ENCODE results near the gene CCDC73.
"Not testable (repeated sequence)": the region's sequence is repeated elsewhere in the genome, so short reads cannot be mapped to it uniquely, and the experiment has no call there.

CCDC73 gene

DNA sequence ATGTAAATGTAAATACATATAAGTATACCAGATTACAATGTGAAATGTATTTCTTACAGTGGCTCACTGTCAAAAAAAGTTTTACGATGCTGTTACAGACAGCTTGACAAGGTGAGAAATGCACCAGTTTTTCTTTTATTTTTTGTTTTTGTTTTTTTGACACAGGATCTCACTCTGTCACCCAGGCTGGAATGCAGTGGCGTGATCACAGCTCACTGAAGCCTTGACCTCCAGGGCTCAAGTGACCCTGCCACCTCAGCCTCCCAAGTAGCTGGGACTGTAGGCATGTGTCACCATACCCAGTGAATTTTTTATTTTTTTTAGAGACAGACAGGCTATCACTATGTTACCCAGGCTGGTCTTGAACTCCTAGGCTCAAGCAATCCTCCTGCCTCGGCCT lies 9.2 kb downstream of the CCDC73 start:
- Histone ChIP-seq H3K4me3 (no peak overlapping the region), H3K36me3 (replicated peaks) (no peaks in the 10 kb centered on the region), H3K27me3 (ENCODE audit: low read depth) (peaks cover 9% of the 10 kb centered on the region; the same call in 1 of the 2 replicates), H3K4me1 (no peaks in the 10 kb centered on the region), H3K9me3 (no peaks in the 10 kb centered on the region)
- in situ Hi-C loops (cut with MboI; ENCODE audit: low sequenced_read_pairs), result no loop called here
- no peak for DNase-seq (ENCODE audit: low spot score in 2 of 2)

DNA sequence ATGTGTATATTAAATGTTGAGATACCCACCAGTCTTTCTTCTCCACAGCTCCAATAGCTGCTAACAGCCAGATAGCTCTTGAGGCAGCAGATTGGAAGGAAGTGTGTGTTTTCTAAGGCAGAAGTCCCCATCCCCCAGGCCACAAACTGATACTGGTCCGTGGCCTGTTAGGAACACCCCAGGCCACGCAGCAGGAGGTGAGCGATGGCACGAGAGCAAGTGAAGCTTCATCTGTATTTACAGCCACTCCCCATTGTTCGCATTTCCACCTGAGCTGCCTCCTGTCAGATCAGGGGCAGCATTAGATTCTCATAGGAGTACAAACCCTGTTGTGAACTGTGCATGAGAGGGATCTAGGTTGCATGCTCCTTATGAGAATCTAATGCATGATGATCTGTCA lies 12.7 kb downstream of the CCDC73 start:
- no peaks in the 10 kb centered on the region for H3K27me3 ChIP-seq (ENCODE audit: low read depth)
- H3K36me3 ChIP-seq (replicated peaks), result no peaks in the 10 kb centered on the region
- H3K9me3 ChIP-seq, result no peaks in the 10 kb centered on the region
- no peaks in the 10 kb centered on the region for H3K4me1 ChIP-seq
- H3K4me3 ChIP-seq, result no peak overlapping the region
- no peak for DNase-seq (ENCODE audit: low spot score in 2 of 2)
- in situ Hi-C loops (cut with MboI; ENCODE audit: low sequenced_read_pairs), result no loop called here

DNA sequence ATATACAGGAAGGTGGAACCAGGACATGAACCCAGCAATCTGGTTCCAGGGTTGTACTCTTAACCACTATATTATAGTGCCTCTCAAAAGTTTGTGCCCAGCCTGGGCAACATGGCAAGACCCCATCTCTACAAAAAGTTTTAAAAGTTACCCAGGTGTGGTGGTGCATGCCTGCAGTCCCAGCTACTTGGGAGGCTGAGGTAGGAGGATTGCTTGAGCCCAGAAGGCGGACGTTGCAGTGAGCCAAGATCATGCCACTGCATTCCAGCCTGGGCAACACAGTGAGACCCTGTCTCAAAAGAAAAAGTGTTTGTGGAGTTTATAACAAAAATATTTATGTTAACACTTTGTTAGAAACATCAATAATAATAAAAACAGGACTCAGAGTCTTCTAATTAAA lies 13.6 kb downstream of the CCDC73 start:
- H3K36me3 ChIP-seq (replicated peaks); H3K27me3 ChIP-seq (ENCODE audit: low read depth); in situ Hi-C loops (cut with MboI; ENCODE audit: low sequenced_read_pairs); H3K9me3 ChIP-seq; H3K4me3 ChIP-seq; DNase-seq (ENCODE audit: low spot score in 2 of 2); H3K4me1 ChIP-seq: not testable (repeated sequence)

DNA sequence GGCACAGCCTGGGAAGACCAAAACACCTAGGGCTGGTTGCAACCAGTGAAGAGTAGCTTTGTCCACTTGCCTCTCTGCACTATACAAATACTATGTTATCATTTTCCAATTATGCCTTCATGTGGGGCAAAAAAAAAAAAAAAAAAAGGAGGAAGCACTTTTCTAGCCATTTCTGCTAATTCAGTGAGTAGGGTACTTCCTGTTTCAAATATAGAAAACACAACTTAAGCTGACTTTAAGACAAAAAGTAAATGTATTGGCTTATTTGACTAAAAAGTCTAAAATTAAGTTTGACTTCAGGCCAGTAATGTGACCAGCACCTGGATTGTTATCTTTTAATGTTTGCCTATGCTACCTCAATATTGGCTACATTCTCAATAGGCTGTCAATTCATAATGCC lies 15.3 kb downstream of the CCDC73 start:
- Histone ChIP-seq H3K9me3 (no peaks in the 10 kb centered on the region), H3K27me3 (ENCODE audit: low read depth) (no peaks in the 10 kb centered on the region), H3K4me1 (no peaks in the 10 kb centered on the region), H3K36me3 (replicated peaks) (no peaks in the 10 kb centered on the region), H3K4me3 (no peak overlapping the region)
- no peak for DNase-seq (ENCODE audit: low spot score in 2 of 2)
- in situ Hi-C loops (cut with MboI; ENCODE audit: low sequenced_read_pairs), result no loop called here

DNA sequence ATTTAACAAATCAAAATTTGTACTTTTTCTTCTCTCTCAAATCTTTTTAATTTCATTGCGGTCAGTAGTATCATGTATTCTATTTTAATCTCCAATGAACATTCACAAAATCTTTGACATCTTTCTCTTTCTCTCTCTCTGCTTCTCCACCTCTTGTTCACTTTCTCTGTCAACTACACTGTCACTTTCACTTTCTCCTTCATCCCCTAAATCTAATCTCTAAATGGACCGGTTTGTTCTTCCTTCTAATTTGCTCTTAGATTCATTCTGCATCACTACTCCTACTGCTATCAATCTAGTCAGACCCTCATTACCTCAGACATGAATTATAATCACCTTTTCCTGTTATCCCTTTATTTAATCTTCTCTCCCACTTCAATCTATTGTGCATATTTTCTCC lies 18.6 kb downstream of the CCDC73 start:
- Histone ChIP-seq H3K27me3 (ENCODE audit: low read depth) (no peaks in the 10 kb centered on the region), H3K4me3 (no peak overlapping the region), H3K36me3 (replicated peaks) (no peaks in the 10 kb centered on the region), H3K4me1 (no peaks in the 10 kb centered on the region), H3K9me3 (no peaks in the 10 kb centered on the region)
- no peak for DNase-seq (ENCODE audit: low spot score in 2 of 2)
- in situ Hi-C loops (cut with MboI; ENCODE audit: low sequenced_read_pairs), result no loop called here

DNA sequence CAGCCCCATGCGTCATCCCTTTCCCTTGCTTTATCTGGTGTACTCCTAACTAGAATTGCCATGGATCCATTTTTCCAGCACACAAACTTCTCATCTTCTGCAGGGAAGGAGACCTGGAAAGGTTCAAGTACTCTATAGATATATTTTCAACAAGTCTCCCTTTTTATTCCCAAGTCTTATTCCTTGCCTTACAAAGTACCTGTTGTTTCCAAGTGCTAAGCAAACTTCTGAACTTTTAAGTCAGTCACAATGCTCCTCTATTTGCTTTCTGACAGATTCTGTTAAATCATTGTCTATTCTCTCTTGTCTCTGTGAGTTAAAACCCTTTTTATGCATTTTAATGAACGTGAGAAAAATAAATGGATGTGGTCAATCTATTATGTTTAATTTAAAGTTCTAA lies 20.4 kb downstream of the CCDC73 start:
- DNase-seq (ENCODE audit: low spot score in 2 of 2), result no peak
- Histone ChIP-seq H3K9me3 (no peaks in the 10 kb centered on the region), H3K4me1 (no peaks in the 10 kb centered on the region), H3K27me3 (ENCODE audit: low read depth) (no peaks in the 10 kb centered on the region), H3K4me3 (no peak overlapping the region), H3K36me3 (replicated peaks) (no peaks in the 10 kb centered on the region)
- in situ Hi-C loops (cut with MboI; ENCODE audit: low sequenced_read_pairs), result no loop called here

DNA sequence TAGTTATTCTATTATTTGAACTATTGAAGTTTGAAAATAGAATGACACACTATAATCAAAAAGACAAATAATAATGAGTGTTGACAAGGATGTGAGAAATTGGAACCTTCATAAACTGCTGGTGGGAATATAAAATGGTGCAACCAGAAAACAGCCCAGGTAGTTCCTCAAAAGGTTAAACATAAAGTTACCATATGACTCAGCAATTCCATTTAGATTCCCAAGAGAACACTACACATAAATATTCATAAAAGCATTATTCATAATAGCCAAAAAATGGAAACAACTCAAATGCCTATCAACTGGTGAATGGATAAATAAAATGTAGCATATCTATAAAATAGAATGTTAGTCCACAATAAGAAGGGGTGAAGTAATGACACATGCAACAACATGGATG lies 21.7 kb downstream of the CCDC73 start:
- in situ Hi-C loops (cut with MboI; ENCODE audit: low sequenced_read_pairs), result no loop called here
- DNase-seq (ENCODE audit: low spot score in 2 of 2), result no peak
- no peaks in the 10 kb centered on the region for H3K9me3 ChIP-seq

DNA sequence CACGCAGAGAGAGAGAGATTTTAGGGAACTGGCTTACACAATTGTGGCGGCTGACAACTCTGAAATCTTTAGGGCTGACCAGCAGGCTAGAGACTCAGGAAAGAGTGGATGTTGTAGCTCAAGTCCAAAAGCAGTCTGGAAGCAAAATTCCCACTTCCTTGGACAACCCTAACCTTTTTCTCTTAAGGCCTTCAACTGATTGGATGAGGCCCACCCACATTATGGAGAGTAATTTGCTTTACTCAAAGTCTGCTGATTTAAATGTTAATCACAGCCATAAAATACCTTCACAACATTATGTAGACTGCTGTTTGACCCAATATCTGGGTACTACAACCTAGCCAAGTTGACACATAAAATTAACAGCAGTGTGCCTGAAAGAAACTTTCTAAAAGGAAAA lies 32.7 kb downstream of the CCDC73 start:
- H3K36me3 ChIP-seq (replicated peaks); H3K9me3 ChIP-seq; H3K27me3 ChIP-seq (ENCODE audit: low read depth); H3K4me1 ChIP-seq; in situ Hi-C loops (cut with MboI; ENCODE audit: low sequenced_read_pairs); DNase-seq (ENCODE audit: low spot score in 2 of 2); H3K4me3 ChIP-seq: not testable (repeated sequence)

More for the DNA sequence above, 21.7 kb downstream of the CCDC73 start:
- no peaks in the 10 kb centered on the region for H3K36me3 ChIP-seq (replicated peaks)
- H3K4me3 ChIP-seq, result no peak overlapping the region
- no peaks in the 10 kb centered on the region for H3K27me3 ChIP-seq (ENCODE audit: low read depth)
- H3K4me1 ChIP-seq, result no peaks in the 10 kb centered on the region

DNA sequence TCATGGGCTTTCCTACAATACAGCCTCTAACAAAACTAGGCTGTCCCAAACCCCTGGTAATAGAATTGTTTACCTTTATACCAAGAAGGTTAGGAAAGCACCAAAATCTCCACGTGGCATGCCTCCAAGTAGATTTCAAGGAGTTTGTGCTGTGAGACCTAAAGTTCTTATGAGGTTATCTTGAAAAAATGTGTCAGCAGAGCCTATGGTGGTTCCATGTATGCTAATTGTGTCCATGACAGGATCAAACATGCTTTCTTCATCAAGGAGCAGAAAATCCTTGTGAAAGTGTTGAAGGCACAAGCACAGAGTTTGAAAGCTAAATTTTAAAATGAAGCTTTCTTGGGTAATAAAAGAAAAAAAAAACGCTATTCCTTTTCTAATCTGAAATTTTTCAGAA lies 36.2 kb downstream of the CCDC73 start:
- DNase-seq (ENCODE audit: low spot score in 2 of 2), result no peak
- in situ Hi-C loops (cut with MboI; ENCODE audit: low sequenced_read_pairs), result no loop called here

DNA sequence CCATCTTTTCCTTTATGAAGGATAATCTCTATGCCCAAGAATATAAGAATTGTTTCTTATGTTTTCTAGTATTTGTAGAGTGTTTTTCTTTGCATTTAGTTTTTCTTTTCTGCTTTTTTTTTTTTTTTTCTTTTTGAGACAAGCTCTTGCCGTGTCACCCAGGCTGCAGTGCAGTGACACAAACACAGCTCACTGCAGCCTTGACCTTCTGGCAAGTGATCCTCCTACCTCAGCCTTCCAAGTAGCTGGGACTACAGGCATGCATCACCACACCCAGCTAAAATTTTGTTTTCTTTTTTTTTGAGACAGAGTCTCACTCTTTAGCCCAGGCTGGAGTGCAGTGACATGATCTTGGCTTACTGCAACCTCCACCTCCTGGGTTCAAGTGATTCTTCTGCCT lies 41.3 kb downstream of the CCDC73 start:
- H3K27me3 ChIP-seq (ENCODE audit: low read depth); DNase-seq (ENCODE audit: low spot score in 2 of 2); H3K4me1 ChIP-seq; H3K4me3 ChIP-seq; H3K9me3 ChIP-seq; in situ Hi-C loops (cut with MboI; ENCODE audit: low sequenced_read_pairs); H3K36me3 ChIP-seq (replicated peaks): not testable (repeated sequence)

More for the DNA sequence above, 36.2 kb downstream of the CCDC73 start:
- H3K4me1 ChIP-seq, result no peaks in the 10 kb centered on the region
- no peak overlapping the region for H3K4me3 ChIP-seq
- no peaks in the 10 kb centered on the region for H3K9me3 ChIP-seq
- no peaks in the 10 kb centered on the region; the same call in 1 of the 2 replicates for H3K27me3 ChIP-seq (ENCODE audit: low read depth)
- H3K36me3 ChIP-seq (replicated peaks), result no peaks in the 10 kb centered on the region

DNA sequence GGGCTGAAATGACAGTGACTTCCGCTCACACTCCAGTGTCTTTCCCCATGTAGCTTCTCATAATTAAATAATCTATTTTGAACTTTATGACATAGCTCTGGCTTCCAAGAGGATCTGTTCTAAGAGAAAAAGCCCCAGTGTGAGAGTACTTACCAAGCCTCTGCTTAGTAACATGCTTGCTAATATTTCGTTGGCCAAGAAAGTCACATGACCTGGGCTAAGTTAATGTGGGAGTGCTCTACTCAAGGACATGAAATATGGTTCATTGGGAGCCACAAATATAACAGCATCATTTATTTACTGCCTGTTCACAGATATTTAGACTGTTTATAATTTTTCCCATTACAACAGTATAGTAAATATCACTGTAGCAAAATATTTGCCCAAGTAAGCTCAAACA lies 42.5 kb downstream of the CCDC73 start:
- Histone ChIP-seq H3K9me3 (no peaks in the 10 kb centered on the region; the same call in 1 of the 2 replicates), H3K36me3 (replicated peaks) (no peaks in the 10 kb centered on the region), H3K4me1 (no peaks in the 10 kb centered on the region), H3K4me3 (no peak overlapping the region), H3K27me3 (ENCODE audit: low read depth) (no peaks in the 10 kb centered on the region; the same call in 1 of the 2 replicates)
- DNase-seq (ENCODE audit: low spot score in 2 of 2), result no peak
- in situ Hi-C loops (cut with MboI; ENCODE audit: low sequenced_read_pairs), result no loop called here

DNA sequence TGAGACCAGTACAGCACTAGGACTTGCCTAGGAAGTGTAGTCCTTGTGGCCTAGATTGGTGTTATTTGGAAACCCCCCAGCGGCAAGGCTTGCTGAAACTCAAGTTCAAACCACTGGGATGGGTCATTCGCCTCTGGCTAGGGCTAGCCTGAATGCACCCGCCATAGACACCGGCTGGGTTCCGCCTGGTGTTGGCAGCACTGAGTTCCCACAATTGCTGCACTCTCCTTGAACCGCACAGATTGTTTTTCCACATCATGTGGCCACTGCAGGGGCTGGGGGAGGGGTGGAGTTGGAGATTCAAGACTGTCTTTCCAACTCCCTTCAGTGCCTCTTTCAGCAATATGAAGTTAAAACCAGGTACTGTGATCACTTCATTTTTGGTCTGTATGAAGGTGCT lies 43.1 kb downstream of the CCDC73 start:
- Histone ChIP-seq H3K4me3 (no peak overlapping the region), H3K9me3 (no peaks in the 10 kb centered on the region; the same call in 1 of the 2 replicates), H3K27me3 (ENCODE audit: low read depth) (no peaks in the 10 kb centered on the region), H3K36me3 (replicated peaks) (no peaks in the 10 kb centered on the region), H3K4me1 (no peaks in the 10 kb centered on the region)
- DNase-seq (ENCODE audit: low spot score in 2 of 2), result no peak
- in situ Hi-C loops (cut with MboI; ENCODE audit: low sequenced_read_pairs), result no loop called here

DNA sequence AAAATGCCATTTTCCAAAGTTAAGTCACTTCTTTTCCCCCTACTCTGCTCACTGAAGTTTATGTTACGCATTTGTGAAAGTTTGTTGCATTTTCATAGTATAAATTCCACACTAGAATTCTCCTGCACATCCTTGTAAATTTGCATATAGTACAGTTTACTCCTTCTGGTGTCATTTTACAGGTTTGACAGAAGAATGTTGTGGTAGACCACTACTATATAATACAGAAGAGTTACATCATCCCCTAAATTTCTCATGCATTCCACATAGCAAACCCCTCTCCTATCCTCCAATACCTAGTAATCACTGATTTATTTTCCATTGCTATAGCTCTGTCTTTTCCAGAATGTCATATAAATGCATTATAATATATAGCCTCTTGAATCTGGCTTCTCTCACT lies 64.5 kb downstream of the CCDC73 start:
- in situ Hi-C loops (cut with MboI; ENCODE audit: low sequenced_read_pairs), result no loop called here

DNA sequence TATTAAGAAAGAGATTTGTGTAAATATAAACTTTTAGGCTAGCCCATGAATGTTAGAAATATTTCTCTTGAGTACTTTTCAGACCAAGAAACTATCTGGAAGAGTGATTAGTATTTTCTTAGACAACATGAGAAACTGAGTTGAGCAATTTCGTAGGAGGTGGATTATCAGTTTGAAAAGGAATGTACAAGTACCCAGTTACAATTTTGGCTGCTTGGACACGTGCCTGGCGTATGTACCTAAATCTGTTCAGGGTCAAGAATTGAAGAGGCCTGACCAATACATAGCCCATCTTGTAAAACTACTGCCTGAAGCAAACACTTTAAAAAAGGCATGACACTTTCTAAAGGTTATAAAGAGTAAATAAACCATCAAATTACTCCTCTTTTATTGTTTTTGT lies 71.1 kb downstream of the CCDC73 start:
- no peaks in the 10 kb centered on the region for H3K4me1 ChIP-seq
- no peak overlapping the region for H3K4me3 ChIP-seq
- H3K27me3 ChIP-seq (ENCODE audit: low read depth), result peaks cover 12% of the 10 kb centered on the region
- no peaks in the 10 kb centered on the region for H3K36me3 ChIP-seq (replicated peaks)
- no peak for DNase-seq (ENCODE audit: low spot score in 2 of 2)
- no peaks in the 10 kb centered on the region for H3K9me3 ChIP-seq
- in situ Hi-C loops (cut with MboI; ENCODE audit: low sequenced_read_pairs), result no loop called here

More for the DNA sequence above, 64.5 kb downstream of the CCDC73 start:
- no peak for DNase-seq (ENCODE audit: low spot score in 2 of 2)
- no peaks in the 10 kb centered on the region for H3K4me1 ChIP-seq
- H3K9me3 ChIP-seq, result 0 out of 2 replicates have a peak, but pooled peaks cover 4% of the 10 kb centered on the region
- H3K4me3 ChIP-seq, result no peak overlapping the region
- no peaks in the 10 kb centered on the region for H3K36me3 ChIP-seq (replicated peaks)
- H3K27me3 ChIP-seq (ENCODE audit: low read depth), result peaks cover 4% of the 10 kb centered on the region; the same call in 1 of the 2 replicates

DNA sequence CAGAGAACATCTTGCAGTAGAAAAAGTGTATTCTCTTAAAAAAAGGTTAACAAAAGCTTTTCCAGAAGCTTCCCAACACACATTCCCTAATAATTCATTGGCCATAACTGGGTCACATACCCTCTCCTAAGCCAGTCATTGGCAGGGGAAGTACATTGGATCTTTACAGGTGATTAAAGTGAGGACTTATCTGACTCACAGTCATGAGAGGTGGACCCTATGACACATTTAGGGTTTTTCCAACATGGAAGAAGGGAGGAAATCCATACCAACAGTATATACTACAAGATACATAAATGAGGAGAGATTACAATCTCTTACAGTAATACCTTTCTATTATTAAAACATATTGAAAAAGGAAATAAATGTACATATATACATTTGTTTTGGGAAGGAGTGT lies 72.2 kb downstream of the CCDC73 start:
- H3K27me3 ChIP-seq (ENCODE audit: low read depth), result peaks cover 12% of the 10 kb centered on the region
- no peaks in the 10 kb centered on the region for H3K4me1 ChIP-seq
- H3K9me3 ChIP-seq, result no peaks in the 10 kb centered on the region
- H3K4me3 ChIP-seq, result no peak overlapping the region
- no peaks in the 10 kb centered on the region for H3K36me3 ChIP-seq (replicated peaks)
- DNase-seq (ENCODE audit: low spot score in 2 of 2), result no peak
- in situ Hi-C loops (cut with MboI; ENCODE audit: low sequenced_read_pairs), result no loop called here

Data from HAP-1 (cell line).